H1 (cell line): Measurements from ENCODE around the gene KLF7. TPM values are rescaled to one million over a fixed set of nuclear protein-coding genes. Genes with fewer than 3 reads are reported as not detected.

Experiments used
- CBX5 ChIP-seq: fragments of 300-800, 300-1000 bp; sonication (generic); IDR thresholded peaks from 2 replicates; pipeline ENCODE4 v1.7.1; 2016; ENCODE audit warnings: antibody characterized with exemption, low read length, low read depth
- GTF2F1 ChIP-seq: IDR thresholded peaks from 2 replicates; pipeline ENCODE4 v1.6.1; 2012; ENCODE audit warnings: low read depth, low read length, improper control_type of control experiment, borderline replicate concordance
- HDAC2 ChIP-seq, 2 experiments: fragments of 300-600 bp in 1 of 2; sonication (generic) in 1 of 2; IDR thresholded peaks; 2 replicates each; pipeline ENCODE4 v1.6.1; 2011 to 2012; ENCODE audit warnings: low read depth in 2 of 2, low read length in 2 of 2, mild to moderate bottlenecking in 2 of 2, moderate library complexity in 2 of 2, borderline replicate concordance in 1 of 2, inconsistent platforms in 1 of 2
- POLR2A ChIP-seq, 2 experiments: IDR thresholded peaks; 1 replicate in 1 of 2; 2 replicates in 1 of 2; pipeline ENCODE4 v1.6.1; 2011; ENCODE audit warnings: low read depth in 2 of 2, low read length in 2 of 2, mild to moderate bottlenecking in 2 of 2; ENCODE audit errors: control extremely low read depth in 1 of 2
- RBBP5 ChIP-seq: IDR thresholded peaks from 2 replicates; pipeline ENCODE4 v1.7.1; 2012; ENCODE audit warnings: low read depth, mild to moderate bottlenecking, inconsistent platforms, low read length, moderate library complexity, borderline replicate concordance
- SUZ12 ChIP-seq: fragments of 200-600 bp; sonication (generic); IDR thresholded peaks from 2 replicates; pipeline ENCODE4 v1.6.1; 2012; ENCODE audit warnings: mild to moderate bottlenecking, inconsistent platforms, low read length, moderate library complexity, mixed read lengths
- polyA plus RNA-seq, 7 experiments: library from polyadenylated mRNA; depleted of rRNA in 3 of 7; stranded (reverse) in 5 of 7; unstranded in 2 of 7; fragments of >200 nt in 5 of 7; fragments of 200-250 nt in 2 of 7; gene quantifications; 1 replicate in 5 of 7; 2 replicates in 1 of 7; 4 replicates in 1 of 7; pipeline versions ENCODE4 v1.2.1 to v1.2.3, GENCODE V29; 2011 to 2013; ENCODE audit warnings: missing spikeins in 2 of 7, mixed read lengths in 2 of 7
- total RNA-seq: library from RNA; stranded (reverse); fragmentation: NEBNext Ultra II Directional; extraction: Animal tissue kit (Norgen Biotek cat#: 25700); gene quantifications from 2 replicates; pipeline ENCODE4 v1.2.1, GENCODE V29; 2021
- TF ChIP-seq, protein P1 (sequence below): fragments of 300-600 bp; sonication (generic); IDR thresholded peaks from 2 replicates; pipeline ENCODE4 v1.7.1; 2012; ENCODE audit warnings: low read length, moderate library complexity, mild to moderate bottlenecking, inconsistent platforms; ENCODE audit not compliant: insufficient replicate concordance
- TF ChIP-seq, protein P2 (sequence below): IDR thresholded peaks from 2 replicates; pipeline ENCODE4 v1.6.1; 2012; ENCODE audit warnings: inconsistent platforms
- TF ChIP-seq, protein P3 (sequence below): IDR thresholded peaks from 2 replicates; pipeline ENCODE4 v1.6.1; 2012; ENCODE audit warnings: low read length, inconsistent platforms

KLF7 gene
- total and polyA plus RNA-seq, 2 of the 8 experiments (the other 6 are each of a cell fraction or from before 2014, with no cell fraction given), result 9.6 to 23.3 TPM

DNA sequence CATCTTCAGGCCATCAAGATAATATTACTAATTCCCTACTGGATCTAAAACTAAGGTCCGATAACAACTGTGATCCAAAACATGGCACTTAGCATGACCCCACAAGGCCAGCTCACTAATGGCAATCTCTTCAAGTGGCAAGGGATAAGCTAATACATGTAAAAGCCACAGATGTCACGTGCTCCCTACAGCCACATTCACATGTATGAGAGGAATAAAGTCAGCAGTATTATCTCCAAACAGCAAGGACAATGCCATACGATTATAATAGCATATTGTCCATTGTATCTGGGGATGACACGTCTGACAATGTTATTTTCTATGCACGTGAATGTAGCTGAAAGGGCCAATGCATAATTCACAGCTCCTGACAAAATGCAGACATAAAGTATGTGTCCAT lies 56.0 kb downstream of the KLF7 start (continued):
- TF ChIP-seq, protein P1, sequence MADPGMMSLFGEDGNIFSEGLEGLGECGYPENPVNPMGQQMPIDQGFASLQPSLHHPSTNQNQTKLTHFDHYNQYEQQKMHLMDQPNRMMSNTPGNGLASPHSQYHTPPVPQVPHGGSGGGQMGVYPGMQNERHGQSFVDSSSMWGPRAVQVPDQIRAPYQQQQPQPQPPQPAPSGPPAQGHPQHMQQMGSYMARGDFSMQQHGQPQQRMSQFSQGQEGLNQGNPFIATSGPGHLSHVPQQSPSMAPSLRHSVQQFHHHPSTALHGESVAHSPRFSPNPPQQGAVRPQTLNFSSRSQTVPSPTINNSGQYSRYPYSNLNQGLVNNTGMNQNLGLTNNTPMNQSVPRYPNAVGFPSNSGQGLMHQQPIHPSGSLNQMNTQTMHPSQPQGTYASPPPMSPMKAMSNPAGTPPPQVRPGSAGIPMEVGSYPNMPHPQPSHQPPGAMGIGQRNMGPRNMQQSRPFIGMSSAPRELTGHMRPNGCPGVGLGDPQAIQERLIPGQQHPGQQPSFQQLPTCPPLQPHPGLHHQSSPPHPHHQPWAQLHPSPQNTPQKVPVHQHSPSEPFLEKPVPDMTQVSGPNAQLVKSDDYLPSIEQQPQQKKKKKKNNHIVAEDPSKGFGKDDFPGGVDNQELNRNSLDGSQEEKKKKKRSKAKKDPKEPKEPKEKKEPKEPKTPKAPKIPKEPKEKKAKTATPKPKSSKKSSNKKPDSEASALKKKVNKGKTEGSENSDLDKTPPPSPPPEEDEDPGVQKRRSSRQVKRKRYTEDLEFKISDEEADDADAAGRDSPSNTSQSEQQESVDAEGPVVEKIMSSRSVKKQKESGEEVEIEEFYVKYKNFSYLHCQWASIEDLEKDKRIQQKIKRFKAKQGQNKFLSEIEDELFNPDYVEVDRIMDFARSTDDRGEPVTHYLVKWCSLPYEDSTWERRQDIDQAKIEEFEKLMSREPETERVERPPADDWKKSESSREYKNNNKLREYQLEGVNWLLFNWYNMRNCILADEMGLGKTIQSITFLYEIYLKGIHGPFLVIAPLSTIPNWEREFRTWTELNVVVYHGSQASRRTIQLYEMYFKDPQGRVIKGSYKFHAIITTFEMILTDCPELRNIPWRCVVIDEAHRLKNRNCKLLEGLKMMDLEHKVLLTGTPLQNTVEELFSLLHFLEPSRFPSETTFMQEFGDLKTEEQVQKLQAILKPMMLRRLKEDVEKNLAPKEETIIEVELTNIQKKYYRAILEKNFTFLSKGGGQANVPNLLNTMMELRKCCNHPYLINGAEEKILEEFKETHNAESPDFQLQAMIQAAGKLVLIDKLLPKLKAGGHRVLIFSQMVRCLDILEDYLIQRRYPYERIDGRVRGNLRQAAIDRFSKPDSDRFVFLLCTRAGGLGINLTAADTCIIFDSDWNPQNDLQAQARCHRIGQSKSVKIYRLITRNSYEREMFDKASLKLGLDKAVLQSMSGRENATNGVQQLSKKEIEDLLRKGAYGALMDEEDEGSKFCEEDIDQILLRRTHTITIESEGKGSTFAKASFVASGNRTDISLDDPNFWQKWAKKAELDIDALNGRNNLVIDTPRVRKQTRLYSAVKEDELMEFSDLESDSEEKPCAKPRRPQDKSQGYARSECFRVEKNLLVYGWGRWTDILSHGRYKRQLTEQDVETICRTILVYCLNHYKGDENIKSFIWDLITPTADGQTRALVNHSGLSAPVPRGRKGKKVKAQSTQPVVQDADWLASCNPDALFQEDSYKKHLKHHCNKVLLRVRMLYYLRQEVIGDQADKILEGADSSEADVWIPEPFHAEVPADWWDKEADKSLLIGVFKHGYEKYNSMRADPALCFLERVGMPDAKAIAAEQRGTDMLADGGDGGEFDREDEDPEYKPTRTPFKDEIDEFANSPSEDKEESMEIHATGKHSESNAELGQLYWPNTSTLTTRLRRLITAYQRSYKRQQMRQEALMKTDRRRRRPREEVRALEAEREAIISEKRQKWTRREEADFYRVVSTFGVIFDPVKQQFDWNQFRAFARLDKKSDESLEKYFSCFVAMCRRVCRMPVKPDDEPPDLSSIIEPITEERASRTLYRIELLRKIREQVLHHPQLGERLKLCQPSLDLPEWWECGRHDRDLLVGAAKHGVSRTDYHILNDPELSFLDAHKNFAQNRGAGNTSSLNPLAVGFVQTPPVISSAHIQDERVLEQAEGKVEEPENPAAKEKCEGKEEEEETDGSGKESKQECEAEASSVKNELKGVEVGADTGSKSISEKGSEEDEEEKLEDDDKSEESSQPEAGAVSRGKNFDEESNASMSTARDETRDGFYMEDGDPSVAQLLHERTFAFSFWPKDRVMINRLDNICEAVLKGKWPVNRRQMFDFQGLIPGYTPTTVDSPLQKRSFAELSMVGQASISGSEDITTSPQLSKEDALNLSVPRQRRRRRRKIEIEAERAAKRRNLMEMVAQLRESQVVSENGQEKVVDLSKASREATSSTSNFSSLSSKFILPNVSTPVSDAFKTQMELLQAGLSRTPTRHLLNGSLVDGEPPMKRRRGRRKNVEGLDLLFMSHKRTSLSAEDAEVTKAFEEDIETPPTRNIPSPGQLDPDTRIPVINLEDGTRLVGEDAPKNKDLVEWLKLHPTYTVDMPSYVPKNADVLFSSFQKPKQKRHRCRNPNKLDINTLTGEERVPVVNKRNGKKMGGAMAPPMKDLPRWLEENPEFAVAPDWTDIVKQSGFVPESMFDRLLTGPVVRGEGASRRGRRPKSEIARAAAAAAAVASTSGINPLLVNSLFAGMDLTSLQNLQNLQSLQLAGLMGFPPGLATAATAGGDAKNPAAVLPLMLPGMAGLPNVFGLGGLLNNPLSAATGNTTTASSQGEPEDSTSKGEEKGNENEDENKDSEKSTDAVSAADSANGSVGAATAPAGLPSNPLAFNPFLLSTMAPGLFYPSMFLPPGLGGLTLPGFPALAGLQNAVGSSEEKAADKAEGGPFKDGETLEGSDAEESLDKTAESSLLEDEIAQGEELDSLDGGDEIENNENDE, result no peak
- TF ChIP-seq RBBP5 (no peak), POLR2A (IDR thresholded peaks at IDR 0.05; ENCODE audit: control extremely low read depth in 1 of 2, low read depth in 2 of 2, low read length in 2 of 2) (no peak), GTF2F1 (no peak), SUZ12 (no peak), HDAC2 (IDR thresholded peaks at IDR 0.05; ENCODE audit: borderline replicate concordance in 1 of 2, low read depth in 2 of 2, low read length in 2 of 2) (no peak), CBX5 (no peak)
- TF ChIP-seq, protein P2, sequence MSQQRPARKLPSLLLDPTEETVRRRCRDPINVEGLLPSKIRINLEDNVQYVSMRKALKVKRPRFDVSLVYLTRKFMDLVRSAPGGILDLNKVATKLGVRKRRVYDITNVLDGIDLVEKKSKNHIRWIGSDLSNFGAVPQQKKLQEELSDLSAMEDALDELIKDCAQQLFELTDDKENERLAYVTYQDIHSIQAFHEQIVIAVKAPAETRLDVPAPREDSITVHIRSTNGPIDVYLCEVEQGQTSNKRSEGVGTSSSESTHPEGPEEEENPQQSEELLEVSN, result no peak
- TF ChIP-seq, protein P3, sequence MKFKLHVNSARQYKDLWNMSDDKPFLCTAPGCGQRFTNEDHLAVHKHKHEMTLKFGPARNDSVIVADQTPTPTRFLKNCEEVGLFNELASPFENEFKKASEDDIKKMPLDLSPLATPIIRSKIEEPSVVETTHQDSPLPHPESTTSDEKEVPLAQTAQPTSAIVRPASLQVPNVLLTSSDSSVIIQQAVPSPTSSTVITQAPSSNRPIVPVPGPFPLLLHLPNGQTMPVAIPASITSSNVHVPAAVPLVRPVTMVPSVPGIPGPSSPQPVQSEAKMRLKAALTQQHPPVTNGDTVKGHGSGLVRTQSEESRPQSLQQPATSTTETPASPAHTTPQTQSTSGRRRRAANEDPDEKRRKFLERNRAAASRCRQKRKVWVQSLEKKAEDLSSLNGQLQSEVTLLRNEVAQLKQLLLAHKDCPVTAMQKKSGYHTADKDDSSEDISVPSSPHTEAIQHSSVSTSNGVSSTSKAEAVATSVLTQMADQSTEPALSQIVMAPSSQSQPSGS, result no peak
